ENCODE results near the gene ELF1.
"Not testable (repeated sequence)": the region's sequence is repeated elsewhere in the genome, so short reads cannot be mapped to it uniquely, and the experiment has no call there.

Gene ELF1

GRCh38 chr13:40908546-40908945 lies 110.6 kb downstream of the ELF1 start:
- no peaks in the 10 kb centered on the region for H3K9me3 ChIP-seq (replicated peaks; ENCODE audit: insufficient read depth, low read length)
- no peaks in the 10 kb centered on the region for H3K4me1 ChIP-seq (ENCODE audit: low read length)
- no peaks in the 10 kb centered on the region for H3K9me2 ChIP-seq (replicated peaks; ENCODE audit: insufficient read depth, low read length)
- no peaks in the 10 kb centered on the region for H4K20me1 ChIP-seq (ENCODE audit: insufficient read depth, low read length)
- H3K79me2 ChIP-seq (ENCODE audit: low read length): no peaks in the 10 kb centered on the region
- DNase-seq: no peak
- H3K4me2 ChIP-seq (ENCODE audit: low read depth, low read length): no peak overlapping the region
- H3F3A ChIP-seq (ENCODE audit: insufficient read depth, low read length): no peaks in the 10 kb centered on the region
- no peak overlapping the region for H2AFZ ChIP-seq (ENCODE audit: low read length)
- H3K36me3 ChIP-seq (replicated peaks; ENCODE audit: insufficient read depth, low read length): no peaks in the 10 kb centered on the region
- no peak overlapping the region for H3K4me3 ChIP-seq (ENCODE audit: low read length)
- H3K27me3 ChIP-seq (replicated peaks; ENCODE audit: insufficient read depth, low read length): no peaks in the 10 kb centered on the region
- TF ChIP-seq EZH2phosphoT487 (IDR thresholded peaks at IDR 0.05; ENCODE audit: low read length): no peak
- TF ChIP-seq, protein P1, sequence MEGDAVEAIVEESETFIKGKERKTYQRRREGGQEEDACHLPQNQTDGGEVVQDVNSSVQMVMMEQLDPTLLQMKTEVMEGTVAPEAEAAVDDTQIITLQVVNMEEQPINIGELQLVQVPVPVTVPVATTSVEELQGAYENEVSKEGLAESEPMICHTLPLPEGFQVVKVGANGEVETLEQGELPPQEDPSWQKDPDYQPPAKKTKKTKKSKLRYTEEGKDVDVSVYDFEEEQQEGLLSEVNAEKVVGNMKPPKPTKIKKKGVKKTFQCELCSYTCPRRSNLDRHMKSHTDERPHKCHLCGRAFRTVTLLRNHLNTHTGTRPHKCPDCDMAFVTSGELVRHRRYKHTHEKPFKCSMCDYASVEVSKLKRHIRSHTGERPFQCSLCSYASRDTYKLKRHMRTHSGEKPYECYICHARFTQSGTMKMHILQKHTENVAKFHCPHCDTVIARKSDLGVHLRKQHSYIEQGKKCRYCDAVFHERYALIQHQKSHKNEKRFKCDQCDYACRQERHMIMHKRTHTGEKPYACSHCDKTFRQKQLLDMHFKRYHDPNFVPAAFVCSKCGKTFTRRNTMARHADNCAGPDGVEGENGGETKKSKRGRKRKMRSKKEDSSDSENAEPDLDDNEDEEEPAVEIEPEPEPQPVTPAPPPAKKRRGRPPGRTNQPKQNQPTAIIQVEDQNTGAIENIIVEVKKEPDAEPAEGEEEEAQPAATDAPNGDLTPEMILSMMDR (IDR thresholded peaks at IDR 0.05; ENCODE audit: low read length): no peak
- no peak for TF ChIP-seq EZH2 (optimal IDR thresholded peaks at IDR 0.05; ENCODE audit: low read depth, low read length)
- no peak overlapping the region for H3K9ac ChIP-seq (ENCODE audit: low read length)
- H3K27ac ChIP-seq (ENCODE audit: low read length): no peak overlapping the region

DNA sequence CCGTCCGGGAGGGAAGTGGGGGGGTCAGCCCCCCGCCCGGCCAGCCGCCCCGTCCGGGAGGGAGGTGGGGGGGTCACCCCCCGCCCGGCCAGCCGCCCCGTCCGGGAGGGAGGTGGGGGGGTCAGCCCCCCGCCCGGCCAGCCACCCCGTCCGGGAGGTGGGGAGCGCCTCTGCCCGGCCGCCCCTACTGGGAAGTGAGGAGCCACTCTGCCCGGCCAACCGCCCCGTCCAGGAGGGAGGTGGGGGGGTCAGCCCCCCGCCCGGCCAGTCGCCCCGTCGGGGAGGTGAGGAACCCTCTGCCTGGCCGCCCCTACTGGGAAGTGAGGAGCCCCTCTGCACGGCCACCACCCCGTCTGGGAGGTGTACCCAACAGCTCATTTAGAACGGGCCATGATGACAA lies 118.1 kb downstream of the ELF1 start:
- not testable (repeated sequence) for H3K4me3 ChIP-seq (ENCODE audit: low read length); H3K4me1 ChIP-seq (ENCODE audit: low read length); H3K9me2 ChIP-seq (replicated peaks; ENCODE audit: insufficient read depth, low read length); H3K9ac ChIP-seq (ENCODE audit: low read length); DNase-seq; H2AFZ ChIP-seq (ENCODE audit: low read length); H3F3A ChIP-seq (ENCODE audit: insufficient read depth, low read length); H3K9me3 ChIP-seq (replicated peaks; ENCODE audit: insufficient read depth, low read length); H3K36me3 ChIP-seq (replicated peaks; ENCODE audit: insufficient read depth, low read length); H4K20me1 ChIP-seq (ENCODE audit: insufficient read depth, low read length); H3K4me2 ChIP-seq (ENCODE audit: low read depth, low read length); H3K27ac ChIP-seq (ENCODE audit: low read length); H3K27me3 ChIP-seq (replicated peaks; ENCODE audit: insufficient read depth, low read length); H3K79me2 ChIP-seq (ENCODE audit: low read length)

DNA sequence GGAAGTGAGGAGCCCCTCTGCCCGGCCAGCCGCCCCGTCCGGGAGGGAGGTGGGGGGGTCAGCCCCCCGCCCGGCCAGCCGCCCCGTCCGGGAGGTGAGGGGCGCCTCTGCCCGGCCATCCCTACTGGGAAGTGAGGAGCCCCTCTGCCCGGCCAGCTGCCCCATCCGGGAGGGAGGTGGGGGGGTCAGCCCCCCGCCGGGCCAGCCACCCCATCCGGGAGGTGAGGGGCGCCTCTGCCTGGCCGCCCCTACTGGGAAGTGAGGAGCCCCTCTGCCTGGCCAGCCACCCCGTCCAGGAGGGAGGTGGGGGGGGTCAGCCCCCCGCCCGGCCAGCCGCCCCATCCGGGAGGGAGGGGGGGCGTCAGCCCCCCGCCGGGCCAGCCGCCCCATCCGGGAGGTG lies 118.5 kb downstream of the ELF1 start:
- not testable (repeated sequence) for H3K79me2 ChIP-seq (ENCODE audit: low read length); H3K4me2 ChIP-seq (ENCODE audit: low read depth, low read length)

GRCh38 chr13:40897053-40897452 lies 122.1 kb downstream of the ELF1 start:
- TF ChIP-seq, protein P1 (IDR thresholded peaks at IDR 0.05; ENCODE audit: low read length): no peak
- Histone ChIP-seq H2AFZ (ENCODE audit: low read length) (no peak overlapping the region), H3K4me1 (ENCODE audit: low read length) (no peaks in the 10 kb centered on the region), H3K36me3 (replicated peaks; ENCODE audit: insufficient read depth, low read length) (no peaks in the 10 kb centered on the region), H3K9me3 (replicated peaks; ENCODE audit: insufficient read depth, low read length) (no peaks in the 10 kb centered on the region), H3K9me2 (replicated peaks; ENCODE audit: insufficient read depth, low read length) (no peaks in the 10 kb centered on the region), H3F3A (ENCODE audit: insufficient read depth, low read length) (no peaks in the 10 kb centered on the region), H3K9ac (ENCODE audit: low read length) (no peak overlapping the region), H3K4me2 (ENCODE audit: low read depth, low read length) (no peak overlapping the region), H3K79me2 (ENCODE audit: low read length) (no peaks in the 10 kb centered on the region), H4K20me1 (ENCODE audit: insufficient read depth, low read length) (no peaks in the 10 kb centered on the region), H3K4me3 (ENCODE audit: low read length) (no peak overlapping the region), H3K27me3 (replicated peaks; ENCODE audit: insufficient read depth, low read length) (no peaks in the 10 kb centered on the region), H3K27ac (ENCODE audit: low read length) (no peak overlapping the region)
- DNase-seq: no peak

More for the DNA sequence above, 118.5 kb downstream of the ELF1 start:
- H3K9me3 ChIP-seq (replicated peaks; ENCODE audit: insufficient read depth, low read length); H3K9ac ChIP-seq (ENCODE audit: low read length); H3K27ac ChIP-seq (ENCODE audit: low read length); H2AFZ ChIP-seq (ENCODE audit: low read length); H3K9me2 ChIP-seq (replicated peaks; ENCODE audit: insufficient read depth, low read length); H3K4me1 ChIP-seq (ENCODE audit: low read length); H3K27me3 ChIP-seq (replicated peaks; ENCODE audit: insufficient read depth, low read length); H3K4me3 ChIP-seq (ENCODE audit: low read length); H4K20me1 ChIP-seq (ENCODE audit: insufficient read depth, low read length); DNase-seq; H3K36me3 ChIP-seq (replicated peaks; ENCODE audit: insufficient read depth, low read length); H3F3A ChIP-seq (ENCODE audit: insufficient read depth, low read length): not testable (repeated sequence)

Data from MM.1S (cell line).